HCT116 (cell line): ENCODE data around the gene DPF1. TPM values are rescaled to one million over a fixed set of nuclear protein-coding genes. Genes with fewer than 3 reads are reported as not detected.

Source experiments
- ATAC-seq: fragments of 200-7000 bp; cut with Tn5 transposase; 2 replicates; pipeline ENCODE4 v1.9.1; 2020; ENCODE audit warnings: mild to moderate bottlenecking, moderate library complexity
- BruUV-seq: library from RNA; stranded (reverse); fragments of 400-500 nt; replicated peaks from 2 replicates; lab custom pipeline; 2021; lab: Mats Ljungman, UMichigan
- CTCF ChIA-PET: fragments of 300-600 bp; sonication (Branson Sonifier 250); formaldehyde crosslinking; loops from one replicate; lab custom pipeline; 2021; ENCODE audit warnings: antibody characterized with exemption; lab: Charles Lee
- POLR2A ChIA-PET: fragments of 300-600, 350-600 bp; sonication (Branson Sonifier 250); formaldehyde crosslinking; loops from one replicate; lab custom pipeline; 2021; ENCODE audit warnings: antibody characterized with exemption; lab: Charles Lee
- RAD21 ChIA-PET, 2 experiments: fragments of 300-600 bp; sonication (Branson Sonifier 250); formaldehyde crosslinking; loops; one replicate each; lab custom pipeline; 2023; ENCODE audit warnings: low total read pairs in 2 of 2; ENCODE audit not compliant: uncharacterized antibody in 2 of 2, unreplicated experiment in 2 of 2, low non-redundant PET in 1 of 2; lab: Charles Lee
- DNase-seq: peaks from one replicate; pipeline ENCODE4 v3.0.0-alpha.2; 2010; ENCODE audit warnings: low read depth, low spot score
- H2AFZ ChIP-seq: fragments of 200-600 bp; shearing (Covaris generic), sonication (generic); 2 replicates; pipeline ENCODE4 v1.6.1; 2017; ENCODE audit warnings: low read depth, mixed run types, mixed read lengths, antibody characterized with exemption, low read length; ENCODE audit not compliant: poor library complexity, severe bottlenecking
- H3K27ac ChIP-seq: 2 replicates; pipeline ENCODE4 v1.5.1; 2012; ENCODE audit warnings: low read depth, low read length
- H3K27me3 ChIP-seq: fragments of 200-600 bp; sonication (generic); 2 replicates; pipeline ENCODE4 v1.6.1; 2016; ENCODE audit warnings: mixed run types, low read length, mixed read lengths; ENCODE audit not compliant: insufficient read depth
- H3K36me3 ChIP-seq, 2 experiments: fragments of 200-500 bp in 1 of 2; fragments of 200-600 bp in 1 of 2; sonication (Bioruptor generic) in 1 of 2; sonication (generic) in 1 of 2; 2 replicates each; pipeline versions ENCODE4 v1.5.1 to v1.6.1; 2014 to 2016; ENCODE audit warnings: low read length in 2 of 2, inconsistent platforms in 1 of 2, mixed read lengths in 1 of 2, mixed run types in 1 of 2; ENCODE audit not compliant: insufficient read depth in 2 of 2, control insufficient read depth in 1 of 2
- H3K4me1 ChIP-seq, 2 experiments: fragments of 200-600 bp in 1 of 2; sonication (generic) in 1 of 2; 2 replicates each; pipeline versions ENCODE4 v1.5.1 to v1.6.1; 2012 to 2017; ENCODE audit warnings: low read length in 2 of 2, inconsistent platforms in 1 of 2, mild to moderate bottlenecking in 1 of 2, mixed read lengths in 1 of 2, mixed run types in 1 of 2, moderate library complexity in 1 of 2; ENCODE audit not compliant: insufficient read depth in 2 of 2, control insufficient read depth in 1 of 2
- H3K4me2 ChIP-seq: fragments of 200-600 bp; sonication (generic); 2 replicates; pipeline ENCODE4 v1.6.1; 2017; ENCODE audit warnings: mixed run types, low read length, mixed read lengths
- H3K4me3 ChIP-seq, 2 experiments: fragments of 200-600 bp in 1 of 2; sonication (generic) in 1 of 2; replicated peaks in 1 of 2; 2 replicates each; pipeline ENCODE4 v1.5.1; 2011 to 2016; ENCODE audit warnings: low read length in 2 of 2, control low read depth in 1 of 2, low read depth in 1 of 2, mild to moderate bottlenecking in 1 of 2, mixed read lengths in 1 of 2, mixed run types in 1 of 2
- H3K79me2 ChIP-seq: fragments of 200-600 bp; sonication (generic); 2 replicates; pipeline ENCODE4 v1.6.1; 2017; ENCODE audit warnings: mild to moderate bottlenecking, mixed run types, low read length, moderate library complexity, mixed read lengths; ENCODE audit not compliant: insufficient read depth
- H3K9ac ChIP-seq: fragments of 200-600 bp; sonication (generic); 2 replicates; pipeline ENCODE4 v1.6.1; 2016; ENCODE audit warnings: low read length, mixed read lengths
- H3K9me2 ChIP-seq: fragments of 200-600 bp; sonication (generic), shearing (Covaris generic); 2 replicates; pipeline ENCODE4 v1.6.1; 2017; ENCODE audit warnings: mixed run types, mild to moderate bottlenecking, moderate library complexity; ENCODE audit not compliant: insufficient read depth
- H3K9me3 ChIP-seq, 2 experiments: fragments of 200-500 bp in 1 of 2; fragments of 200-600 bp in 1 of 2; sonication (Bioruptor generic) in 1 of 2; sonication (generic) in 1 of 2; 2 replicates each; pipeline ENCODE4 v1.6.1; 2014 to 2017; ENCODE audit warnings: low read length in 2 of 2, mixed read lengths in 2 of 2, inconsistent platforms in 1 of 2, low read depth in 1 of 2, mild to moderate bottlenecking in 1 of 2, mixed run types in 1 of 2, moderate library complexity in 1 of 2; ENCODE audit not compliant: control insufficient read depth in 1 of 2, insufficient read depth in 1 of 2
- H4K20me1 ChIP-seq: fragments of 200-600 bp; sonication (generic), shearing (Covaris generic); 2 replicates; pipeline ENCODE4 v1.6.1; 2017; ENCODE audit warnings: mixed run types, mild to moderate bottlenecking, moderate library complexity; ENCODE audit not compliant: insufficient read depth
- CBX3 ChIP-seq: IDR thresholded peaks from 2 replicates; pipeline ENCODE4 v1.6.1; 2012; ENCODE audit warnings: low read depth
- EGR1 ChIP-seq: IDR thresholded peaks from 2 replicates; pipeline ENCODE4 v1.6.1; 2012; ENCODE audit warnings: low read depth
- ELF1 ChIP-seq: IDR thresholded peaks from 2 replicates; pipeline ENCODE4 v1.6.1; 2012; ENCODE audit warnings: low read depth, borderline replicate concordance
- EZH2phosphoT487 ChIP-seq: fragments of 200-600 bp; IDR thresholded peaks from 2 replicates; pipeline ENCODE4 v1.6.1; 2018; ENCODE audit warnings: antibody characterized with exemption, borderline replicate concordance
- FOSL1 ChIP-seq: IDR thresholded peaks from 2 replicates; pipeline ENCODE4 v1.6.1; 2012; ENCODE audit warnings: low read depth
- JUND ChIP-seq: IDR thresholded peaks from 2 replicates; pipeline ENCODE4 v1.6.1; 2012
- MAX ChIP-seq: IDR thresholded peaks from 2 replicates; pipeline ENCODE4 v1.6.1; 2012
- POLR2A ChIP-seq: IDR thresholded peaks from 2 replicates; pipeline ENCODE4 v1.7.0; 2011; ENCODE audit warnings: borderline replicate concordance; ENCODE audit not compliant: insufficient read depth, insufficient read length; ENCODE audit errors: extremely low read depth
- RAD21 ChIP-seq: IDR thresholded peaks from 2 replicates; pipeline ENCODE4 v1.6.1; 2012; ENCODE audit warnings: low read depth, mild to moderate bottlenecking
- REST ChIP-seq: IDR thresholded peaks from 2 replicates; pipeline ENCODE4 v1.6.1; 2012; ENCODE audit warnings: low read depth
- SP1 ChIP-seq: IDR thresholded peaks from 2 replicates; pipeline ENCODE4 v1.6.1; 2012; ENCODE audit warnings: low read depth
- TCF7L2 ChIP-seq: IDR thresholded peaks from 2 replicates; pipeline ENCODE4 v1.7.0; 2011; ENCODE audit warnings: borderline replicate concordance, inconsistent platforms; ENCODE audit not compliant: insufficient read depth, insufficient read length; ENCODE audit errors: extremely low read depth
- YY1 ChIP-seq: IDR thresholded peaks from 2 replicates; pipeline ENCODE4 v1.6.1; 2011; ENCODE audit warnings: low read length, low read depth, moderate library complexity, mild to moderate bottlenecking; ENCODE audit not compliant: insufficient replicate concordance; ENCODE audit errors: extremely low read depth
- ZFX ChIP-seq: fragments of 450-650 bp; IDR thresholded peaks from 2 replicates; pipeline ENCODE4 v1.6.1; 2017
- ZNF274 ChIP-seq: fragments of 200-500 bp; sonication (Bioruptor generic); IDR thresholded peaks from 2 replicates; pipeline ENCODE4 v1.6.1; 2014; ENCODE audit warnings: mild to moderate bottlenecking, low read depth, low read length, inconsistent platforms
- intact Hi-C: fragments of 100-400 bp; cut with micrococcal nuclease; formaldehyde crosslinking; loops from 2 replicates; pipeline ENCODE4 v1.10.0; 2022
- total RNA-seq: library from RNA; stranded (reverse); gene quantifications from one replicate; pipeline ENCODE4 v1.2.1, GENCODE V29; 2021; ENCODE audit not compliant: unreplicated experiment
- TF ChIP-seq, protein P1 (sequence below), 3 experiments: fragments of 200-600 bp in 1 of 3; sonication (generic) in 1 of 3; IDR thresholded peaks in 2 of 3; conservative IDR thresholded peaks in 1 of 3; 2 replicates each; pipeline ENCODE4 v1.5.1; 2012 to 2017; ENCODE audit warnings: low read depth in 2 of 3, low read length in 2 of 3, antibody characterized with exemption in 1 of 3, borderline replicate concordance in 1 of 3, control low read depth in 1 of 3, mild to moderate bottlenecking in 1 of 3, mixed read lengths in 1 of 3, mixed run types in 1 of 3, moderate library complexity in 1 of 3; ENCODE audit not compliant: insufficient read depth in 1 of 3
- TF ChIP-seq, protein P2 (sequence below): IDR thresholded peaks from 2 replicates; pipeline ENCODE4 v1.6.1; 2012

DPF1 gene
- total RNA-seq, 1 experiment from 2014 or later, result 9.7 TPM

DNA sequence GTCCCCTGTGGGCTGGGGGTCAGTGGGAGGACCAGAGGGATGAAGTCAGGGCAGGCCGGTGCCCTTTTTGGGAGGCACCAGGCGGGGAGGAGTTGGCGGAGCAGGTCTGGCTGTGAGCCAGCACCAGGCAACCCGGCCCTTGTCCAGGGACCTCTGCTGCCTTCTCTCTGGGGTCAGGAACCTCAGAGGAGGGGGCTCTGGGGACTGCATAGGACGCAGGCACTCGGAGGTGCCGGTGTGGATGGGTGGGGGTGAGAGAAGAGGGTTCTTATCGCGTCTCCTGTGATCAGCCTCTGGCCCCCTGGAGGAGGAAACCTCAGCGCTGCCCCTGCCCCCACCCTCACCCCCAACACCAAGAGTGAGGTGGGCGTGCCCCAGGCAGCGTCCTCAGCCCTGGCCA, 16.5 kb downstream of the DPF1 start:
- ChIA-PET CTCF (no interaction called here), RAD21 (no interaction called here), POLR2A (no interaction called here)
- H3K9me3 ChIP-seq, result no peaks in the 10 kb centered on the region
- no TSS peak for BruUV-seq
- no peak overlapping the region for H3K4me2 ChIP-seq
- H3K27me3 ChIP-seq, result no peaks in the 10 kb centered on the region
- no peaks in the 10 kb centered on the region for H3K36me3 ChIP-seq
- no peaks in the 10 kb centered on the region for H3K79me2 ChIP-seq
- intact Hi-C loops, result no loop called here
- H3K9me2 ChIP-seq, result no peaks in the 10 kb centered on the region
- no peak overlapping the region for H2AFZ ChIP-seq
- DNase-seq (no peak), ATAC-seq (no peak)
- no peaks in the 10 kb centered on the region for H4K20me1 ChIP-seq
- no peak overlapping the region for H3K27ac ChIP-seq
- TF ChIP-seq ZFX, result no peak
- TF ChIP-seq SP1, result no peak
- TF ChIP-seq, protein P1, sequence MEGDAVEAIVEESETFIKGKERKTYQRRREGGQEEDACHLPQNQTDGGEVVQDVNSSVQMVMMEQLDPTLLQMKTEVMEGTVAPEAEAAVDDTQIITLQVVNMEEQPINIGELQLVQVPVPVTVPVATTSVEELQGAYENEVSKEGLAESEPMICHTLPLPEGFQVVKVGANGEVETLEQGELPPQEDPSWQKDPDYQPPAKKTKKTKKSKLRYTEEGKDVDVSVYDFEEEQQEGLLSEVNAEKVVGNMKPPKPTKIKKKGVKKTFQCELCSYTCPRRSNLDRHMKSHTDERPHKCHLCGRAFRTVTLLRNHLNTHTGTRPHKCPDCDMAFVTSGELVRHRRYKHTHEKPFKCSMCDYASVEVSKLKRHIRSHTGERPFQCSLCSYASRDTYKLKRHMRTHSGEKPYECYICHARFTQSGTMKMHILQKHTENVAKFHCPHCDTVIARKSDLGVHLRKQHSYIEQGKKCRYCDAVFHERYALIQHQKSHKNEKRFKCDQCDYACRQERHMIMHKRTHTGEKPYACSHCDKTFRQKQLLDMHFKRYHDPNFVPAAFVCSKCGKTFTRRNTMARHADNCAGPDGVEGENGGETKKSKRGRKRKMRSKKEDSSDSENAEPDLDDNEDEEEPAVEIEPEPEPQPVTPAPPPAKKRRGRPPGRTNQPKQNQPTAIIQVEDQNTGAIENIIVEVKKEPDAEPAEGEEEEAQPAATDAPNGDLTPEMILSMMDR (IDR thresholded peaks at IDR 0.05 in 2 of 3, conservative IDR thresholded peaks at IDR 0.05 in 1 of 3; ENCODE audit: borderline replicate concordance in 1 of 3, insufficient read depth in 1 of 3, low read depth in 2 of 3, low read length in 2 of 3), result no peak
- no peak for TF ChIP-seq EGR1
- H3K4me3 ChIP-seq, result no peak overlapping the region
- H3K4me1 ChIP-seq, result peaks cover 0 to 7% of the 10 kb centered on the region in 2 experiments; a peak in 1 of 4 replicates
- H3K9ac ChIP-seq, result no peak overlapping the region

DNA sequence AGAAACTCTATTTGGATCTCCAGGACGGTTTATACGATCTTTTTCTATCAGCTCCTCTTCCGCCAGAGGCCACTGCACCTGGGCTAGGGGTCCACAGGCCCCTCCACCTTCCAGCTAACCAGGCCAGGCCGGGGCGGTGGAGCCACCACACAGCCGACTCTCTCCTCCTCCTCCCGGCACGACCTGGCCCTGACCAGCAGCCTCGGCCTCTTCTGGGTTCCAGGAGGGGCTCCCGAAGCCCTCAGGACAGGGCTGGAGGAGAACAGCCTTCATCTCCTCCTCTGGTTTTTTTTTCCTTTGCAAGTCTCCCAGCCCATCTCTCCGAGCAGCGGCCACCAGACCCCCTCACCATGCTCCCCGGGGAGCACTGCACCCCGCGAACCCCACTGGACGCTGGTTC, 17.1 kb downstream of the DPF1 start:
- Histone ChIP-seq H2AFZ (no peak overlapping the region), H3K4me2 (no peak overlapping the region), H3K4me1 (peaks cover 0 to 7% of the 10 kb centered on the region in 2 experiments; a peak in 1 of 4 replicates), H4K20me1 (no peaks in the 10 kb centered on the region), H3K4me3 (no peak overlapping the region), H3K9me2 (no peaks in the 10 kb centered on the region), H3K27me3 (no peaks in the 10 kb centered on the region), H3K27ac (no peak overlapping the region), H3K36me3 (no peaks in the 10 kb centered on the region), H3K79me2 (no peaks in the 10 kb centered on the region), H3K9ac (no peak overlapping the region), H3K9me3 (no peaks in the 10 kb centered on the region)
- ChIA-PET POLR2A (no interaction called here), RAD21 (no interaction called here), CTCF (no interaction called here)
- ATAC-seq (no peak), DNase-seq (no peak)
- intact Hi-C loops, result no loop called here
- no TSS peak for BruUV-seq
- TF ChIP-seq, protein P2, sequence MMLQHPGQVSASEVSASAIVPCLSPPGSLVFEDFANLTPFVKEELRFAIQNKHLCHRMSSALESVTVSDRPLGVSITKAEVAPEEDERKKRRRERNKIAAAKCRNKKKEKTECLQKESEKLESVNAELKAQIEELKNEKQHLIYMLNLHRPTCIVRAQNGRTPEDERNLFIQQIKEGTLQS, result no peak
- TF ChIP-seq TCF7L2 (no peak), REST (no peak), EZH2phosphoT487 (no peak), YY1 (no peak), CBX3 (no peak), FOSL1 (no peak), ELF1 (no peak), ZNF274 (no peak), RAD21 (no peak), POLR2A (no peak), JUND (no peak), SP1 (no peak), MAX (no peak)
